Smooth muscle cell (in vitro differentiated cells): Measurements from ENCODE around the gene JPH4. TPM values are rescaled to one million over a fixed set of nuclear protein-coding genes. Genes with fewer than 3 reads are reported as not detected.

Source experiments
- DNase-seq: peaks from one replicate; lab custom pipeline; 2025; ENCODE audit not compliant: unreplicated experiment; lab: John Stamatoyannopoulos, UW
- H2AFZ ChIP-seq: fragments of 200-600 bp; sonication (generic); 2 replicates; pipeline ENCODE4 v1.6.0; 2016; ENCODE audit warnings: antibody characterized with exemption, low read depth, mild to moderate bottlenecking
- H3F3A ChIP-seq: fragments of 200-600 bp; sonication (generic); 2 replicates; pipeline ENCODE4 v1.6.0; 2017; ENCODE audit warnings: antibody characterized with exemption, low read depth
- H3K27ac ChIP-seq: fragments of 200-600 bp; sonication (generic); 2 replicates; pipeline ENCODE4 v1.5.1; 2016; ENCODE audit warnings: low read depth, mild to moderate bottlenecking
- H3K27me3 ChIP-seq: fragments of 200-600 bp; sonication (generic); 2 replicates; pipeline ENCODE4 v1.6.1; 2016; ENCODE audit warnings: low read depth, mild to moderate bottlenecking
- H3K36me3 ChIP-seq: fragments of 200-600 bp; sonication (generic); 2 replicates; pipeline ENCODE4 v1.5.1; 2016; ENCODE audit warnings: low read depth
- H3K4me1 ChIP-seq: fragments of 200-600 bp; sonication (generic); 2 replicates; pipeline ENCODE4 v1.5.1; 2016; ENCODE audit warnings: low read depth
- H3K4me2 ChIP-seq: fragments of 200-600 bp; sonication (generic); 2 replicates; pipeline ENCODE4 v1.6.0; 2016; ENCODE audit warnings: mild to moderate bottlenecking
- H3K4me3 ChIP-seq: fragments of 200-600 bp; sonication (generic); 2 replicates; pipeline ENCODE4 v1.5.1; 2016; ENCODE audit warnings: mild to moderate bottlenecking
- H3K79me2 ChIP-seq: fragments of 200-600 bp; sonication (generic); 2 replicates; pipeline ENCODE4 v1.6.0; 2016; ENCODE audit warnings: low read depth, mild to moderate bottlenecking
- H3K9ac ChIP-seq: fragments of 200-600 bp; sonication (generic); 2 replicates; pipeline ENCODE4 v1.6.0; 2016; ENCODE audit warnings: low read depth
- H3K9me3 ChIP-seq: fragments of 200-600 bp; sonication (generic); replicated peaks from 2 replicates; pipeline ENCODE4 v1.5.1; 2016; ENCODE audit warnings: low read depth
- H4K20me1 ChIP-seq: fragments of 200-600 bp; sonication (generic); 2 replicates; pipeline ENCODE4 v1.6.0; 2016; ENCODE audit warnings: low read depth
- CTCF ChIP-seq: fragments of 200-600 bp; sonication (generic); IDR thresholded peaks from 2 replicates; pipeline ENCODE4 v1.5.1; 2017; ENCODE audit warnings: borderline replicate concordance, mild to moderate bottlenecking, antibody characterized with exemption; ENCODE audit not compliant: insufficient read depth, poor library complexity, severe bottlenecking
- WGBS: methylation state at CpG from one replicate; pipeline ENCODE4 v1.1.7; 2016; ENCODE audit warnings: low lambda C conversion rate; 5-methylcytosine and 5-hydroxymethylcytosine counted together
- polyA plus RNA-seq: library from polyadenylated mRNA; unstranded; fragments of >200 nt; fragmentation: Nextera tagmentation; extraction: Ambion mirVana; gene quantifications from 2 replicates; pipeline ENCODE4 v1.2.1, GENCODE V29; 2016
- total RNA-seq: library from RNA; depleted of rRNA; stranded (reverse); fragments of >200 nt; gene quantifications from 2 replicates; pipeline ENCODE4 v1.2.3, GENCODE V29; 2014

The JPH4 gene
- total and polyA plus RNA-seq, 2 experiments from 2014 or later: 2.4 TPM; not detected in 1

DNA sequence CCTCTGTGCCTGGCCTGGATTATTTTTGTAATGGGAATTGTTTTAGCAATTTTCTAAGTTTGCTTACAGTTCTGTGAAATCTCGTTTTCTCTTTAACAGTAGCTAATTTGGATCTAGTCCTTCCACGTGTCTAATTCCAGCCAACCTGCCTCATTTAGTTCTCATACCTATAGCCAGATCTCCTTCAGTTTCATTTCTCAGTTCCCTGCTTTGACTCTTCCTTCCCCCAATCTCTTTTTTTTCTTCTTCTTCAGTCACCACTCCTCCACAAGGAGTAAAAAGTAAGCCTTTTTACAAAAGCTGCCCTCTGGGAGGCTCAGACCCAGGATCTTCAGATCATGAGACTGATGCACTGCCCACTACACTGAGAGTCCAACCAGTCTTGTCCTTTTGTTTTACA is 21.1 kb downstream of the JPH4 start:
- no peak overlapping the region for H3K4me3 ChIP-seq
- no peaks in the 10 kb centered on the region for H3K9me3 ChIP-seq
- 92% methylated on average over 2 of the region's 2 CpGs for WGBS
- H3K27ac ChIP-seq: no peak overlapping the region
- peak overlapping the region; percentile 90 for H3K4me2 ChIP-seq
- TF ChIP-seq CTCF: no peak
- H3K79me2 ChIP-seq: peaks cover 7% of the 10 kb centered on the region
- H3K9ac ChIP-seq: no peak overlapping the region
- H3K36me3 ChIP-seq: no peaks in the 10 kb centered on the region
- peaks cover 3% of the 10 kb centered on the region for H3F3A ChIP-seq
- H3K27me3 ChIP-seq: no peaks in the 10 kb centered on the region
- no peak for DNase-seq
- H2AFZ ChIP-seq: no peak overlapping the region
- H4K20me1 ChIP-seq: no peaks in the 10 kb centered on the region
- H3K4me1 ChIP-seq: peaks cover 10% of the 10 kb centered on the region

GRCh38 chr14:23556700-23557440 is 21.7 kb downstream of the JPH4 start:
- Histone ChIP-seq H3K4me1 (peaks cover 10% of the 10 kb centered on the region), H3K36me3 (no peaks in the 10 kb centered on the region), H3K4me3 (peak overlapping the region; percentile 93), H3K9me3 (no peaks in the 10 kb centered on the region), H3F3A (peaks cover 3% of the 10 kb centered on the region), H4K20me1 (no peaks in the 10 kb centered on the region), H3K27me3 (no peaks in the 10 kb centered on the region), H3K9ac (peak overlapping the region; percentile 87), H3K79me2 (peaks cover 7% of the 10 kb centered on the region), H3K4me2 (peak overlapping the region; percentile 90), H3K27ac (no peak overlapping the region), H2AFZ (no peak overlapping the region)
- no peak for DNase-seq
- 64% methylated on average over 17 of the region's 17 CpGs for WGBS
- no peak for TF ChIP-seq CTCF

GRCh38 chr14:23555882-23556699 is 22.5 kb downstream of the JPH4 start, which contains the start of gene THTPA:
Gene THTPA (plus strand): TSS chr14:23556271. CDS start chr14:23556758, 487 bp downstream.
- peak within 1 kb of the TSS; percentile 93 for H3K4me3 ChIP-seq
- peaks cover 7% of the 10 kb centered on the region for H3K79me2 ChIP-seq
- H3K9ac ChIP-seq: peak within 1 kb of the TSS; percentile 87
- H3F3A ChIP-seq: peaks cover 3% of the 10 kb centered on the region
- H3K27ac ChIP-seq: peak within 1 kb of the TSS; percentile 34
- peak; percentile 83 for DNase-seq
- peak within 1 kb of the TSS; percentile 96 for H2AFZ ChIP-seq
- H3K4me1 ChIP-seq: peaks cover 10% of the 10 kb centered on the region
- no peaks in the 10 kb centered on the region for H3K27me3 ChIP-seq
- peak within 1 kb of the TSS; percentile 90 for H3K4me2 ChIP-seq
- no peak for TF ChIP-seq CTCF
- H3K36me3 ChIP-seq: no peaks in the 10 kb centered on the region
- H3K9me3 ChIP-seq: no peaks in the 10 kb centered on the region
- 4% methylated on average over 53 of the region's 54 CpGs for WGBS
- no peaks in the 10 kb centered on the region for H4K20me1 ChIP-seq
